ENCODE results near the gene RNF114.

DNA sequence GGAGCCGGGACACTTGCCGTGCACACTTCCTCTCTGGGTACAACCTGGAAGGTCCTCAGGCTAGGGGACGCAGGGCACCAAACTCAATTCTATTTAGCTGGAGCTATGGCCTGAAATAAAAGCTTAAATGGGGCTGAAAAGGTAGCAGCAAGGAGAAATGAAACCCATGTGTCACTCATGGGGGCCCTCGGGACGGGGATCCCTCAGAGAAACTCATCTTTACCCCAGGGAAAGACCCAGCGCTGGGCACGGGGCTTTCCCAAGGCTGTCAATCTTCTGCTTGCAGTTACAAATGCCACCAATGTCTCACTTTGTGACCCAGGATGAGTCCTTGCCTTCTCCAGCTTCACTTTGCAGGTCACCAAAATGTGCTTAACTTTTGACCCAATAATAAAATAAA is 63.1 kb downstream of the RNF114 start:
- TF ChIP-seq, protein P1, sequence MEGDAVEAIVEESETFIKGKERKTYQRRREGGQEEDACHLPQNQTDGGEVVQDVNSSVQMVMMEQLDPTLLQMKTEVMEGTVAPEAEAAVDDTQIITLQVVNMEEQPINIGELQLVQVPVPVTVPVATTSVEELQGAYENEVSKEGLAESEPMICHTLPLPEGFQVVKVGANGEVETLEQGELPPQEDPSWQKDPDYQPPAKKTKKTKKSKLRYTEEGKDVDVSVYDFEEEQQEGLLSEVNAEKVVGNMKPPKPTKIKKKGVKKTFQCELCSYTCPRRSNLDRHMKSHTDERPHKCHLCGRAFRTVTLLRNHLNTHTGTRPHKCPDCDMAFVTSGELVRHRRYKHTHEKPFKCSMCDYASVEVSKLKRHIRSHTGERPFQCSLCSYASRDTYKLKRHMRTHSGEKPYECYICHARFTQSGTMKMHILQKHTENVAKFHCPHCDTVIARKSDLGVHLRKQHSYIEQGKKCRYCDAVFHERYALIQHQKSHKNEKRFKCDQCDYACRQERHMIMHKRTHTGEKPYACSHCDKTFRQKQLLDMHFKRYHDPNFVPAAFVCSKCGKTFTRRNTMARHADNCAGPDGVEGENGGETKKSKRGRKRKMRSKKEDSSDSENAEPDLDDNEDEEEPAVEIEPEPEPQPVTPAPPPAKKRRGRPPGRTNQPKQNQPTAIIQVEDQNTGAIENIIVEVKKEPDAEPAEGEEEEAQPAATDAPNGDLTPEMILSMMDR (IDR thresholded peaks at IDR 0.05; ENCODE audit: low read depth, low read length, poor library complexity, severe bottlenecking), result no peak
- TF ChIP-seq EZH2phosphoT487 (IDR thresholded peaks at IDR 0.05; ENCODE audit: borderline replicate concordance, low read length), result no peak

Measured in DOHH2 (cell line).